Esophagus squamous epithelium (tissue), 4 donors: ENCODE data around the gene MAP3K5.

Source experiments
- POLR2A ChIP-seq, 4 donors: fragments of 450-650 bp; IDR thresholded peaks; one replicate each; pipeline ENCODE4 v1.6.1; 2017; ENCODE audit warnings: antibody characterized with exemption in 4 of 4, mild to moderate bottlenecking in 4 of 4, moderate library complexity in 3 of 4
- TF ChIP-seq, protein P1 (sequence below), 6 experiments: fragments of 450-650 bp in 4 of 6; fragments of 200-600 bp in 2 of 6; sonication (generic) in 2 of 6; IDR thresholded peaks; one replicate each; pipeline ENCODE4 v1.5.1; 2016 to 2019; ENCODE audit warnings: antibody characterized with exemption in 6 of 6, mild to moderate bottlenecking in 4 of 6, moderate library complexity in 4 of 6

DNA sequence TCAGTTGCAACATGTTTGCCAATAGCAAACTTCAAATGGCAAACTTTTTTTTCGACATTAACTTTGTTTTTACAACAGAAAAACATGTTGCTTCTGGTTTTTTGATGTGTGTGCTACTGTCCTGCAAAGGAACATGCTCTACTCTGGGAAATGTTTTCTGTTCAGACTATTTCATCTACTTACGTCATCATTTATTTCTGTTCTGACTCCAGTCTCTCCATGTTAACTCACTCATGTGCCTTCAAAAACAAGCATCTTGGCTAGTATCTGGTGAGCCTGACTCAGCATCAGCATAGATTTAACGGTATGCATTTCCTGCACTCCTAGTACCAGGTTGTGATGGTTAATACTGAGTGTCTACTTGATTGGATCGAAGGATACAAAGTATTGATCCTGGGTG lies 206.0 kb downstream of the MAP3K5 start:
- TF ChIP-seq, protein P1, sequence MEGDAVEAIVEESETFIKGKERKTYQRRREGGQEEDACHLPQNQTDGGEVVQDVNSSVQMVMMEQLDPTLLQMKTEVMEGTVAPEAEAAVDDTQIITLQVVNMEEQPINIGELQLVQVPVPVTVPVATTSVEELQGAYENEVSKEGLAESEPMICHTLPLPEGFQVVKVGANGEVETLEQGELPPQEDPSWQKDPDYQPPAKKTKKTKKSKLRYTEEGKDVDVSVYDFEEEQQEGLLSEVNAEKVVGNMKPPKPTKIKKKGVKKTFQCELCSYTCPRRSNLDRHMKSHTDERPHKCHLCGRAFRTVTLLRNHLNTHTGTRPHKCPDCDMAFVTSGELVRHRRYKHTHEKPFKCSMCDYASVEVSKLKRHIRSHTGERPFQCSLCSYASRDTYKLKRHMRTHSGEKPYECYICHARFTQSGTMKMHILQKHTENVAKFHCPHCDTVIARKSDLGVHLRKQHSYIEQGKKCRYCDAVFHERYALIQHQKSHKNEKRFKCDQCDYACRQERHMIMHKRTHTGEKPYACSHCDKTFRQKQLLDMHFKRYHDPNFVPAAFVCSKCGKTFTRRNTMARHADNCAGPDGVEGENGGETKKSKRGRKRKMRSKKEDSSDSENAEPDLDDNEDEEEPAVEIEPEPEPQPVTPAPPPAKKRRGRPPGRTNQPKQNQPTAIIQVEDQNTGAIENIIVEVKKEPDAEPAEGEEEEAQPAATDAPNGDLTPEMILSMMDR (IDR thresholded peaks at IDR 0.05) = no peak
- TF ChIP-seq POLR2A (IDR thresholded peaks at IDR 0.05) = no peak
